Tibial nerve (tissue), 4 donors: ENCODE measurements around the gene MPRIP.

ENCODE experiments used
- EP300 ChIP-seq, 2 donors: sonication (generic); formaldehyde crosslinking; IDR thresholded peaks; one replicate each; pipeline ENCODE4 v1.6.1; 2017; ENCODE audit warnings: antibody characterized with exemption in 2 of 2, mild to moderate bottlenecking in 1 of 2
- TF ChIP-seq, protein P1 (sequence below), 5 experiments: fragments of 200-600 bp in 3 of 5; fragments of 450-650 bp in 2 of 5; sonication (generic) in 3 of 5; IDR thresholded peaks; one replicate each; pipeline ENCODE4 v1.5.1; 2016 to 2019; ENCODE audit warnings: antibody characterized with exemption in 5 of 5, mild to moderate bottlenecking in 3 of 5, moderate library complexity in 2 of 5

DNA sequence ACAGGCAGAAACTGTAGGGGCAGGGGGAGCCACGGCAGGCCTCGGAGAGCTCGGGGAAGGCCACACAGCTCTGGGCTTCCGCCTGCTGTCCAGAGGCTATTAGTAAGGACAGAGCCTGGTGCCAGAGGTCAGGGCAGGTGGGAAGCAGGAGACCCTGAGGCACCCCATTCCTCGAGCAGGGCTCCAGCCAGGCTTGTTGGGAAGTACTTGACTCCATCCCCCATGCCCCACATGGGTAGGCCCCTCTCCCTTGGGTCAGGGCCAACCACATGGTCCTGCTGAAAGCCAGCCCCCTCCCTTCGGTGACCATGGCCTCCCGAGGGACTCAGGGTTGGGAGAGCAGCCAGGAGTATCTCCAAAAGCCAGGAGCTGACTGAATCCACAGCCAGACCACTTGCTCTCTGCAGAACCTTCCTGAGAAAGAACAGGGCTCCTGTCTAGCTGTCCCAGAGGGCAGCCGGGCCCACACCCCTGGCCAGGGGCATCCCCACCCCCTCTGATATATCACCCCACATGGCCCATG lies 17.4 kb upstream of the MPRIP start:
- TF ChIP-seq, protein P1, sequence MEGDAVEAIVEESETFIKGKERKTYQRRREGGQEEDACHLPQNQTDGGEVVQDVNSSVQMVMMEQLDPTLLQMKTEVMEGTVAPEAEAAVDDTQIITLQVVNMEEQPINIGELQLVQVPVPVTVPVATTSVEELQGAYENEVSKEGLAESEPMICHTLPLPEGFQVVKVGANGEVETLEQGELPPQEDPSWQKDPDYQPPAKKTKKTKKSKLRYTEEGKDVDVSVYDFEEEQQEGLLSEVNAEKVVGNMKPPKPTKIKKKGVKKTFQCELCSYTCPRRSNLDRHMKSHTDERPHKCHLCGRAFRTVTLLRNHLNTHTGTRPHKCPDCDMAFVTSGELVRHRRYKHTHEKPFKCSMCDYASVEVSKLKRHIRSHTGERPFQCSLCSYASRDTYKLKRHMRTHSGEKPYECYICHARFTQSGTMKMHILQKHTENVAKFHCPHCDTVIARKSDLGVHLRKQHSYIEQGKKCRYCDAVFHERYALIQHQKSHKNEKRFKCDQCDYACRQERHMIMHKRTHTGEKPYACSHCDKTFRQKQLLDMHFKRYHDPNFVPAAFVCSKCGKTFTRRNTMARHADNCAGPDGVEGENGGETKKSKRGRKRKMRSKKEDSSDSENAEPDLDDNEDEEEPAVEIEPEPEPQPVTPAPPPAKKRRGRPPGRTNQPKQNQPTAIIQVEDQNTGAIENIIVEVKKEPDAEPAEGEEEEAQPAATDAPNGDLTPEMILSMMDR (IDR thresholded peaks at IDR 0.05) = no peak
- TF ChIP-seq EP300 (IDR thresholded peaks at IDR 0.05) = no peak
